PFSK-1 (cell line): Measurements from ENCODE around the gene RHBDD2.

Experiments used
- FOXP2 ChIP-seq: optimal IDR thresholded peaks from 2 replicates; pipeline ENCODE3; 2011; ENCODE audit warnings: borderline replicate concordance, control low read depth, inconsistent platforms; ENCODE audit not compliant: insufficient read depth; ENCODE audit errors: extremely low read length, extremely low read depth
- POLR2AphosphoS5 ChIP-seq: IDR thresholded peaks from 2 replicates; pipeline ENCODE4 v1.6.1; 2012; ENCODE audit warnings: low read depth, mild to moderate bottlenecking, control low read depth, low read length, moderate library complexity
- SIN3A ChIP-seq: IDR thresholded peaks from 2 replicates; pipeline ENCODE4 v1.6.1; 2012; ENCODE audit warnings: mild to moderate bottlenecking, low read length, moderate library complexity, borderline replicate concordance; ENCODE audit not compliant: insufficient read depth
- TAF1 ChIP-seq: IDR thresholded peaks from 2 replicates; pipeline ENCODE4 v1.6.1; 2012; ENCODE audit warnings: low read length, control low read depth, borderline replicate concordance; ENCODE audit not compliant: insufficient read depth

DNA sequence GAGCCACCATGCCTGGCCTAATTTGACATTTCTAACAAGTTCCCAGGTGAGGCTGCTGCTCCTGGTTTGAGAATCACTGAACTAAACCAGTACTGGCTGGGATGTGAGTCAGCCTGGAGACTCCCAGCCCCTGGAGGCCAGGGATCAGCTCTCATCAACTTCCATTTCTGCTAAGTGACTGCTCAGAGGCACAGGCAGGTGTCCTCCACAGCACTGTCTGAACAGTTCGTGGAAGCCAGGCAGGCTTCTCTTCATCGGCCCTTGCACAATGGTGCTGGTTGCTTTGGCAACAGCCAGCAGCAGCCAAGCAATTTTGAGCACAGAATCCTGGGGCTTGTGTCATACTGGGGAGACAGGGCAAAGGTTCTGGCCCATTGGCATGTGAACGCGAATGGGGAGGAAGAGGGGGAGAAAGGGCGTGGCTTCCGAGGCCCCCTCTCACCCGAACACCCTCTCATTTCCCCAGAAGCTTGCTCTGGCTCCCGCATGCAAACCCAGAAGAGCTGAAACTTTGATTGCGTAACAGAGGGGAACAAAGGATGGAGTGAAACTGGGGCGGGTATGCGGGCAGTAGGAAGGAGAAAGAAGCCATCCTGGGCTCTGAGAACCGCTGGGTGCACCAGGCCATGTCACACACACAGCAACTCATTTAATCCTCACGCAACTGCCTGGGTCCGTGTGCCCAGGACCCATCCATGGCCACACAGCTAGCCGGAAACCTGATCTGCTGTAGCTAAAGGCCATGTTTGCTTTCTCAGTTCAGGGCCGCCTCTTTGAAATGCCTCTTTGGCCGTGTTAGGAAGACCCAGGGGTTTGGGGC is 27.2 kb downstream of the RHBDD2 start:
- TF ChIP-seq POLR2AphosphoS5 (no peak), SIN3A (no peak), TAF1 (no peak), FOXP2 (no peak)
